GM19463 (cell line): Measurements from ENCODE around the gene TTBK1.
"Not testable (repeated sequence)": the region's sequence is repeated elsewhere in the genome, so short reads cannot be mapped to it uniquely, and the experiment has no call there.

Experiments used
- ATAC-seq: cut with Tn5 transposase; IDR thresholded peaks from one replicate; pipeline ENCODE4 v1.9.1; 2021; ENCODE audit warnings: mild to moderate bottlenecking, moderate library complexity; ENCODE audit not compliant: unreplicated experiment

Gene TTBK1

GRCh38 chr6:43301081-43301870 lies 58.0 kb downstream of the TTBK1 start:
- ATAC-seq: no peak

- ATAC-seq: no peak
Observed at GRCh38 chr6:43302126-43302525, 58.8 kb downstream of the TTBK1 start.

- not testable (repeated sequence) for ATAC-seq
Observed at GRCh38 chr6:43303006-43303405, 59.7 kb downstream of the TTBK1 start.

GRCh38 chr6:43303751-43304331 lies 60.6 kb downstream of the TTBK1 start:
- no peak for ATAC-seq

- ATAC-seq: no peak
Observed at GRCh38 chr6:43304361-43304760, 61.1 kb downstream of the TTBK1 start.

GRCh38 chr6:43304882-43305281 lies 61.6 kb downstream of the TTBK1 start:
- ATAC-seq: no peak

- ATAC-seq: no peak
Observed at GRCh38 chr6:43306086-43306485, 62.8 kb downstream of the TTBK1 start.

GRCh38 chr6:43307451-43308100 lies 64.3 kb downstream of the TTBK1 start:
- no peak for ATAC-seq

- ATAC-seq: peak; percentile 73
Observed at GRCh38 chr6:43308101-43308989, 65.1 kb downstream of the TTBK1 start, which contains the start of gene CRIP3. Gene CRIP3, minus strand, starts transcription at chr6:43308826. Its CDS starts 34 bp downstream, at chr6:43308792.

GRCh38 chr6:43308990-43309477 lies 65.8 kb downstream of the TTBK1 start:
- ATAC-seq: no peak

GRCh38 chr6:43310134-43310533 lies 66.9 kb downstream of the TTBK1 start:
- no peak for ATAC-seq

- no peak for ATAC-seq
Observed at GRCh38 chr6:43310624-43311023, 67.3 kb downstream of the TTBK1 start.

GRCh38 chr6:43311666-43312065 lies 68.4 kb downstream of the TTBK1 start:
- no peak for ATAC-seq

GRCh38 chr6:43313813-43314212 lies 70.5 kb downstream of the TTBK1 start:
- ATAC-seq: no peak

GRCh38 chr6:43318011-43318410 lies 74.7 kb downstream of the TTBK1 start:
- no peak for ATAC-seq

GRCh38 chr6:43325876-43326275 lies 82.6 kb downstream of the TTBK1 start:
- no peak for ATAC-seq

- no peak for ATAC-seq
Observed at GRCh38 chr6:43328528-43328927, 85.2 kb downstream of the TTBK1 start.

- ATAC-seq: no peak
Observed at GRCh38 chr6:43331470-43331869, 88.2 kb downstream of the TTBK1 start.

GRCh38 chr6:43331891-43332290 lies 88.6 kb downstream of the TTBK1 start:
- no peak for ATAC-seq

- ATAC-seq: no peak
Observed at GRCh38 chr6:43334466-43335095, 91.3 kb downstream of the TTBK1 start.
